PC-9 (cell line): ENCODE measurements around the gene RNF20. TPM values are rescaled to one million over a fixed set of nuclear protein-coding genes. Genes with fewer than 3 reads are reported as not detected.
"Not testable (repeated sequence)": the region's sequence is repeated elsewhere in the genome, so short reads cannot be mapped to it uniquely, and the experiment has no call there.

ENCODE experiments used
- BruUV-seq: library from RNA; stranded (reverse); fragments of 400-500 nt; replicated peaks from 2 replicates; lab custom pipeline; 2021; lab: Mats Ljungman, UMichigan
- CTCF ChIA-PET: fragments of 300-600 bp; sonication (Branson Sonifier 250); formaldehyde crosslinking; loops from one replicate; lab custom pipeline; 2022; ENCODE audit warnings: antibody characterized with exemption; lab: Charles Lee
- POLR2A ChIA-PET: fragments of 300-600 bp; sonication (Branson Sonifier 250); formaldehyde crosslinking; loops from one replicate; lab custom pipeline; 2022; ENCODE audit warnings: antibody characterized with exemption; ENCODE audit not compliant: unreplicated experiment; lab: Charles Lee
- DNase-seq, 2 experiments: peaks; one replicate each; pipeline versions ENCODE4 v3.0.0 to v3.0.0-alpha.2; 2015 to 2022; ENCODE audit warnings: mixed read lengths in 1 of 2
- H2AFZ ChIP-seq: fragments of 200-600 bp; sonication (generic); 2 replicates; pipeline ENCODE4 v1.8.1; 2017; ENCODE audit warnings: antibody characterized with exemption
- H3F3A ChIP-seq: fragments of 200-600 bp; sonication (generic); 2 replicates; pipeline ENCODE4 v1.8.1; 2017; ENCODE audit warnings: antibody characterized with exemption, mild to moderate bottlenecking, low read depth; ENCODE audit not compliant: insufficient read depth
- H3K27ac ChIP-seq: fragments of 200-600 bp; sonication (generic); 2 replicates; pipeline ENCODE4 v1.6.1; 2016; ENCODE audit warnings: mixed run types
- H3K27me3 ChIP-seq: fragments of 200-600 bp; sonication (generic); 2 replicates; pipeline ENCODE4 v1.6.1; 2016; ENCODE audit warnings: low read depth, mixed run types; ENCODE audit not compliant: insufficient read depth
- H3K36me3 ChIP-seq: fragments of 200-600 bp; sonication (generic); 2 replicates; pipeline ENCODE4 v1.6.1; 2016; ENCODE audit warnings: low read depth, mixed run types
- H3K4me1 ChIP-seq: fragments of 200-600 bp; sonication (generic); replicated peaks from 2 replicates; pipeline ENCODE4 v1.6.1; 2016; ENCODE audit warnings: mixed run types; ENCODE audit not compliant: insufficient read depth
- H3K4me2 ChIP-seq: fragments of 200-600 bp; sonication (generic); 2 replicates; pipeline ENCODE4 v1.6.1; 2017; ENCODE audit warnings: mixed run types
- H3K4me3 ChIP-seq: fragments of 200-600 bp; sonication (generic); 2 replicates; pipeline ENCODE4 v1.6.1; 2016; ENCODE audit warnings: mixed run types
- H3K79me2 ChIP-seq: fragments of 200-600 bp; sonication (generic); 2 replicates; pipeline ENCODE4 v1.6.1; 2017; ENCODE audit warnings: low read depth, mixed run types
- H3K9me2 ChIP-seq: fragments of 200-600 bp; sonication (generic); 2 replicates; pipeline ENCODE4 v1.8.1; 2017; ENCODE audit warnings: mild to moderate bottlenecking; ENCODE audit not compliant: insufficient read depth
- H3K9me3 ChIP-seq: fragments of 200-600 bp; sonication (generic); 2 replicates; pipeline ENCODE4 v1.8.1; 2016; ENCODE audit warnings: low read depth; ENCODE audit not compliant: insufficient read depth
- H4K20me1 ChIP-seq: fragments of 200-600 bp; sonication (generic); 2 replicates; pipeline ENCODE4 v1.8.1; 2017; ENCODE audit not compliant: insufficient read depth
- EZH2 ChIP-seq: fragments of 200-600 bp; sonication (generic); IDR thresholded peaks from 2 replicates; pipeline ENCODE4 v1.8.0; 2017; ENCODE audit warnings: antibody characterized with exemption, low read depth
- intact Hi-C: fragments of 100-400 bp; cut with micrococcal nuclease; formaldehyde crosslinking; loops from one replicate; pipeline ENCODE4 v1.10.0; 2022; ENCODE audit not compliant: unreplicated experiment
- total RNA-seq: library from RNA; stranded (reverse); gene quantifications from 2 replicates; pipeline ENCODE4 v1.2.3, GENCODE V29; 2021
- TF ChIP-seq, protein P1 (sequence below): fragments of 200-600 bp; sonication (generic); conservative IDR thresholded peaks from 2 replicates; pipeline ENCODE4 v1.6.1; 2017; ENCODE audit warnings: mixed run types, antibody characterized with exemption, mild to moderate bottlenecking, moderate library complexity

Gene RNF20
- total RNA-seq, 1 experiment from 2014 or later, result 55.8 TPM

DNA sequence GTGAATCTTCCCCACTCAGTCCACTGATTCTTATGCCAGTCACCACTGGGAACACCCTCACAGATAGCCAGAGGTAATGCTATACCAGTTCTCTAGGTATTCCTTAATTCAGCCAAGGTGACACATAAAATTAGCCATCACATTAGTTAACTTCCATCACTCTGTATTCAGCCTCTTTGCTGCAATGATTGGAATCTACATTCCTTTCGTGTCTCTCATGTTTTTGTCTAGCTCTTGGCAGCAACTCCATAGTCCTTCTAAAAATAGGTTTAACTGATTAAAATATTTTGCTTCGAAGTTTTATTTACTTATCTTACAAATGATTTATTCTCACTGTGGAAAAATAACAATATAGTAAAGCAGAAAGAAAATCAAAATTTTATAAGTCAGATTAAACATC is 19.6 kb upstream of the RNF20 start:
- Histone ChIP-seq H3K4me2 (no peak overlapping the region), H3K4me3 (no peak overlapping the region), H3K79me2 (no peaks in the 10 kb centered on the region), H3K9me2 (no peaks in the 10 kb centered on the region), H3K27me3 (no peaks in the 10 kb centered on the region), H3K4me1 (no peaks in the 10 kb centered on the region), H3K36me3 (no peaks in the 10 kb centered on the region), H2AFZ (no peak overlapping the region), H3K27ac (no peak overlapping the region), H4K20me1 (no peaks in the 10 kb centered on the region; the same call in 1 of the 2 replicates), H3F3A (no peaks in the 10 kb centered on the region), H3K9me3 (no peaks in the 10 kb centered on the region)
- ChIA-PET POLR2A (no interaction called here), CTCF (no interaction called here)
- intact Hi-C loops, result no loop called here
- TF ChIP-seq, protein P1, sequence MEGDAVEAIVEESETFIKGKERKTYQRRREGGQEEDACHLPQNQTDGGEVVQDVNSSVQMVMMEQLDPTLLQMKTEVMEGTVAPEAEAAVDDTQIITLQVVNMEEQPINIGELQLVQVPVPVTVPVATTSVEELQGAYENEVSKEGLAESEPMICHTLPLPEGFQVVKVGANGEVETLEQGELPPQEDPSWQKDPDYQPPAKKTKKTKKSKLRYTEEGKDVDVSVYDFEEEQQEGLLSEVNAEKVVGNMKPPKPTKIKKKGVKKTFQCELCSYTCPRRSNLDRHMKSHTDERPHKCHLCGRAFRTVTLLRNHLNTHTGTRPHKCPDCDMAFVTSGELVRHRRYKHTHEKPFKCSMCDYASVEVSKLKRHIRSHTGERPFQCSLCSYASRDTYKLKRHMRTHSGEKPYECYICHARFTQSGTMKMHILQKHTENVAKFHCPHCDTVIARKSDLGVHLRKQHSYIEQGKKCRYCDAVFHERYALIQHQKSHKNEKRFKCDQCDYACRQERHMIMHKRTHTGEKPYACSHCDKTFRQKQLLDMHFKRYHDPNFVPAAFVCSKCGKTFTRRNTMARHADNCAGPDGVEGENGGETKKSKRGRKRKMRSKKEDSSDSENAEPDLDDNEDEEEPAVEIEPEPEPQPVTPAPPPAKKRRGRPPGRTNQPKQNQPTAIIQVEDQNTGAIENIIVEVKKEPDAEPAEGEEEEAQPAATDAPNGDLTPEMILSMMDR, result no peak
- TF ChIP-seq EZH2, result no peak
- BruUV-seq, result no TSS peak
- peak in 1 of 2 experiments; percentile 37 for DNase-seq

DNA sequence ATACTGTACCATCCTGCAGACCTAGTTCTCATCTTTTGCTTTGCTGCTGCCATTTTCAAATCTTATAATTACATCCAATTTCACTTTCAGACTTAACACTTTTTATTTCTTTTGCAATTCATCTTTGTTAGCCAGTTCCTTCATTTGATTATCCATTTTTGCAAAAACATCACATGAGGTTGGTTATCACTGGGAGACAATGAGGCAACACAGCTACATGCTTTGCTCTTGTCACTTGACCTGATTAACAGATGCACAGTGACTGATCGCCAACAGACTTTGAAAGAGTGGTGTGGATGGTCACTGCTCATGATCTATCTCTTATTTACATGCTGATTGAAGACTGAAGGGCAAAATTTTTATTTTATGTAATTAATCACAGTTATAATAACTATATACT is 17.0 kb upstream of the RNF20 start:
- H3K9me3 ChIP-seq, result no peaks in the 10 kb centered on the region
- TF ChIP-seq, protein P1, result no peak
- no peak for TF ChIP-seq EZH2
- CTCF ChIA-PET, result no interaction called here
- H3K27me3 ChIP-seq, result no peaks in the 10 kb centered on the region
- H3K79me2 ChIP-seq, result no peaks in the 10 kb centered on the region
- H3K27ac ChIP-seq, result no peak overlapping the region
- H2AFZ ChIP-seq, result no peak overlapping the region
- H3F3A ChIP-seq, result no peaks in the 10 kb centered on the region
- POLR2A ChIA-PET, result no interaction called here
- no TSS peak for BruUV-seq
- no peaks in the 10 kb centered on the region for H4K20me1 ChIP-seq
- intact Hi-C loops, result no loop called here
- H3K4me2 ChIP-seq, result no peak overlapping the region
- no peaks in the 10 kb centered on the region for H3K36me3 ChIP-seq
- no peak overlapping the region for H3K4me3 ChIP-seq
- no peaks in the 10 kb centered on the region for H3K4me1 ChIP-seq
- no peaks in the 10 kb centered on the region for H3K9me2 ChIP-seq
- DNase-seq, result no peak

DNA sequence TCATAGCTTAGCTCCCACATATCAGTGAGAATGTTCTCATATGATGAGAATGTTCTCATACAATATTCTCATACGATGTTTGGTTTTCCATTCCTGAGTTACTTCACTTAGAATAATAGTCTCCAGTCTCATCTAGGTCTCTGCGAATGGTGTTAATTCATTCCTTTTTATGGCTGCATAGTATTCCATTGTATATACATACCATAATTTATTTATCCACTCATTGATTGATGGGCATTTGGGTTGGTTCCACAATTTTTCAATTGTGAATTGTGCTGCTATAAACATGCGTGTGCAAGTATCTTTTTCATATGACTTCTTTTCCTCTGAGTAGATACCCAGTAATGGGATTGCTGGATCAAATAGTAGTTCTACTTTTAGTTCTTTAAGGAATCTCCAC is 15.2 kb upstream of the RNF20 start:
- CTCF ChIA-PET, H3F3A ChIP-seq, H3K79me2 ChIP-seq, H3K27me3 ChIP-seq, H4K20me1 ChIP-seq, intact Hi-C loops, H3K9me2 ChIP-seq, POLR2A ChIA-PET, DNase-seq, H3K27ac ChIP-seq, BruUV-seq, H3K4me2 ChIP-seq, H3K4me1 ChIP-seq, H3K4me3 ChIP-seq, H3K36me3 ChIP-seq, H3K9me3 ChIP-seq, H2AFZ ChIP-seq: not testable (repeated sequence)

DNA sequence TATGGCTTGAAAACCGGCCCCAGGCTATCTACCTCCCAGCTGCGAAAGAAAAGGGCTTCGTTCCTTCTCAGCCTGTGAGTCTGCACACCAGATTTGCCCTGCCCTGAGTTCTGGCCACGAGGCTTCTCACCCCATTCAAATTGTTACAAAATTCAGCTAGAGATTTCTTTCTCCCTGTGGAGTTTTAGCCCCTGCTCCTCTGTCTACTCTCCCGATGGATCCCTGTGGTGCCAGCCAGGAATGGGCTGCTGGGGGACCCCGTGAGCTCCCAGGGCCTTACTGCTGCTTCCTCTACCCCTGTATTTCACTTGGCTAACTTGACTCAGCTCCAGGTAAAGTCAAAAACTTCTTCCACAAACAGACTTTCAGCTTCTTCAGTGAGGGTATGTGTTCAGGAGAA is 9.3 kb upstream of the RNF20 start:
- H3K9me2 ChIP-seq, result no peaks in the 10 kb centered on the region
- H2AFZ ChIP-seq, result no peak overlapping the region
- no peaks in the 10 kb centered on the region; the same call in 1 of the 2 replicates for H3F3A ChIP-seq
- no peaks in the 10 kb centered on the region for H3K9me3 ChIP-seq
- H3K27ac ChIP-seq, result no peak overlapping the region
- ChIA-PET CTCF (no interaction called here), POLR2A (no interaction called here)
- DNase-seq, result no peak
- H3K4me1 ChIP-seq, result no peaks in the 10 kb centered on the region
- no TSS peak for BruUV-seq
- no peaks in the 10 kb centered on the region for H3K36me3 ChIP-seq
- no peaks in the 10 kb centered on the region for H4K20me1 ChIP-seq
- intact Hi-C loops, result no loop called here
- H3K4me3 ChIP-seq, result no peak overlapping the region
- H3K4me2 ChIP-seq, result no peak overlapping the region
- TF ChIP-seq, protein P1, result no peak
- no peak for TF ChIP-seq EZH2
- no peaks in the 10 kb centered on the region for H3K79me2 ChIP-seq
- H3K27me3 ChIP-seq, result no peaks in the 10 kb centered on the region
